Coronary artery (tissue), 2 donors: ENCODE results near the gene NAXE.
A peak's percentile ranks its signal among the peaks of the same experiment; 100 is the strongest.

Experiments
- DNase-seq: peaks from one replicate; pipeline ENCODE4 v3.0.0-alpha.2; 2017; ENCODE audit warnings: low spot score
- H3K27ac ChIP-seq, 2 donors: fragments of 200-600 bp; sonication (generic); one replicate each; pipeline ENCODE4 v1.5.1; 2016 to 2019
- H3K4me3 ChIP-seq: fragments of 200-600 bp; sonication (generic); 2 replicates; pipeline ENCODE4 v1.5.1; 2016; ENCODE audit warnings: mild to moderate bottlenecking, moderate library complexity
- CTCF ChIP-seq: fragments of 200-600 bp; sonication (generic); IDR thresholded peaks from one replicate; pipeline ENCODE4 v1.5.1; 2019; ENCODE audit warnings: antibody characterized with exemption

The NAXE gene

DNA sequence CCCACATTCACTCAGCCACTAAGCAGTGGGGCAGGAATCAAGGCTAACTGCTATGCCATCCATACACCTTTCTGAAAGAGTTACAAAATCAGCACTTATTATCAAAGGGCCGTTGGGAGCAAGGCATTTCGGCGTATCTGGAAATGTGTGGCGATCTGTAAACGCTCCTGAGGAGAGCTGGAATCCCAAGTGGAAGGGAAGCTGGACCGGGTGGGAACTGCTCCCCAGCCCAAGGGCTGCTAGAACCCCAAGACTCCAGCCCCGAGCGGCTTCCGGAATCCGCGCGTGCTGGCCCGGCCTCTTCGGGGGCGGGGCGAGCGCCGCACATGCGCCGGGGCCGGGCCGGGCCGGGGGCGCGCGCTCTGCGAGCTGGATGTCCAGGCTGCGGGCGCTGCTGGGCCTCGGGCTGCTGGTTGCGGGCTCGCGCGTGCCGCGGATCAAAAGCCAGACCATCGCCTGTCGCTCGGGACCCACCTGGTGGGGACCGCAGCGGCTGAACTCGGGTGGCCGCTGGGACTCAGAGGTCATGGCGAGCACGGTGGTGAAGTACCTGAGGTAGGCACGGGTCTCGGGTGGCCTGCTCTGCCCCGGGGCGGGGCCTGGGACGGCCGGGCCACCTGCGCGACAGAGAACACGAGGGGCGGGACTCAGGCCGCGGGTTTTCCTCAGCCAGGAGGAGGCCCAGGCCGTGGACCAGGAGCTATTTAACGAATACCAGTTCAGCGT, at the start of gene NAXE:
NAXE (plus strand) TSS at position 345 of the 726 bp plus-strand sequence; CDS start at position 374, 29 bp downstream.
- Histone ChIP-seq H3K4me3 (peak within 1 kb of the TSS; percentile 89), H3K27ac (peak within 1 kb of the TSS; percentile 81 to 88)
- TF ChIP-seq CTCF, result no peak
- no peak for DNase-seq

- no peak for DNase-seq
- Histone ChIP-seq H3K27ac (no peak overlapping the region), H3K4me3 (no peak overlapping the region)
- no peak for TF ChIP-seq CTCF
These were observed 48.5 kb upstream of the NAXE start for GRCh38 chr1:156543066-156543465.

- H3K27ac ChIP-seq, result no peak overlapping the region
- no peak for DNase-seq
- no peak for TF ChIP-seq CTCF
- no peak overlapping the region for H3K4me3 ChIP-seq
These were observed 46.9 kb upstream of the NAXE start for GRCh38 chr1:156544592-156545102.

DNA sequence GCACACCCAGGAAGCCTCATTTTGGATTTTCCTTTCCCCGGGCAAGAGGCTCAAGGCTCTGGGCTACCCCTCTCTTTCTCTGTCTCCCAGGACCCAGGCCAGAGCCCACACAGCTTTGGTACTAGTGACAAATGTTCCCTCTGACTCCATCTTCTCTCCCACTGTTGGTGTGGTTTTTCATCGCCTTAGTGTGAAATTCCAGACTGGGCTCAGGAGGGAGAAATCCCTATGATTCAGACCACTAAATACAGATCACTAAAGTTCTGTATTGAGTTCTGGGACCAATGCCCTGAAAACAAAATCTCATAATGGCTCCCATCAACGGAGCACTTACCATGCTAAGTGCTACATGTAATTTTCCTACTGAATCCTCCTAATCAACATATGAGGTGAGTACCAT, 45.3 kb upstream of the NAXE start:
- DNase-seq, result no peak
- Histone ChIP-seq H3K27ac (no peak overlapping the region), H3K4me3 (no peak overlapping the region)
- TF ChIP-seq CTCF, result no peak

GRCh38 chr1:156547434-156547833, 44.1 kb upstream of the NAXE start:
- Histone ChIP-seq H3K4me3 (no peak overlapping the region), H3K27ac (no peak overlapping the region)
- no peak for DNase-seq
- no peak for TF ChIP-seq CTCF

DNA sequence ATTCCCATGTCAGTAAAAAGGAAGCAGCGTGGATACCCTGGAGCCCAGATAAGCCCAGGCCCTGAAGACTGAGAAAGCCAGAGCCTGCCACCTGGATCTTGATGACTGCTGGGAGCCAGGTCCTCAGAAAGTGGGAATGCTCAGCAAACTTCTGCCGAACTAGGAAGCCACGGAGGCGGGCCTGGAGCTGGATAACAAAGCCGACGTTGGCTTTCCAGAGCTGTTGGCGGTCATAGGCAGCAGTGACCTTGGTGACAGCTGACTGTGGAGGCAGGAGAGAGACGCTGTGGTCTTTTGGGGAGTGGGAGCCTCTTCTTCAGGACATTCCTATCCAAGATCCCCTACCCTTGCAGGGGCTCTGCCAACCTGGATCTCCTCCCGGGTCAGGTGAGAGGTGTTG, 43.6 kb upstream of the NAXE start:
- no peak for DNase-seq
- no peak for TF ChIP-seq CTCF
- no peak overlapping the region for H3K27ac ChIP-seq
- H3K4me3 ChIP-seq, result no peak overlapping the region

- DNase-seq, result no peak
- H3K4me3 ChIP-seq, result no peak overlapping the region
- no peak for TF ChIP-seq CTCF
- H3K27ac ChIP-seq, result no peak overlapping the region
These were observed 42.2 kb upstream of the NAXE start for GRCh38 chr1:156549390-156549789.
